Activated naive CD8-positive, alpha-beta T cell (primary cell): ENCODE measurements around the gene PIK3IP1.

Source experiments
- H3K27ac Mint-ChIP-seq: one replicate; pipeline ENCODE4 v1.8.0; 2021; ENCODE audit warnings: mixed read lengths
- H3K27me3 Mint-ChIP-seq: one replicate; pipeline ENCODE4 v1.8.0; 2021; ENCODE audit warnings: mixed read lengths
- H3K36me3 Mint-ChIP-seq: one replicate; pipeline ENCODE4 v1.8.0; 2021; ENCODE audit warnings: mixed read lengths
- H3K4me1 Mint-ChIP-seq: one replicate; pipeline ENCODE4 v1.8.0; 2021; ENCODE audit warnings: low read depth, mixed read lengths
- H3K4me3 Mint-ChIP-seq: one replicate; pipeline ENCODE4 v1.8.0; 2021; ENCODE audit warnings: mild to moderate bottlenecking, mixed read lengths
- H3K9me3 Mint-ChIP-seq: one replicate; pipeline ENCODE4 v1.8.0; 2021; ENCODE audit warnings: low read depth, mixed read lengths

The PIK3IP1 gene

DNA sequence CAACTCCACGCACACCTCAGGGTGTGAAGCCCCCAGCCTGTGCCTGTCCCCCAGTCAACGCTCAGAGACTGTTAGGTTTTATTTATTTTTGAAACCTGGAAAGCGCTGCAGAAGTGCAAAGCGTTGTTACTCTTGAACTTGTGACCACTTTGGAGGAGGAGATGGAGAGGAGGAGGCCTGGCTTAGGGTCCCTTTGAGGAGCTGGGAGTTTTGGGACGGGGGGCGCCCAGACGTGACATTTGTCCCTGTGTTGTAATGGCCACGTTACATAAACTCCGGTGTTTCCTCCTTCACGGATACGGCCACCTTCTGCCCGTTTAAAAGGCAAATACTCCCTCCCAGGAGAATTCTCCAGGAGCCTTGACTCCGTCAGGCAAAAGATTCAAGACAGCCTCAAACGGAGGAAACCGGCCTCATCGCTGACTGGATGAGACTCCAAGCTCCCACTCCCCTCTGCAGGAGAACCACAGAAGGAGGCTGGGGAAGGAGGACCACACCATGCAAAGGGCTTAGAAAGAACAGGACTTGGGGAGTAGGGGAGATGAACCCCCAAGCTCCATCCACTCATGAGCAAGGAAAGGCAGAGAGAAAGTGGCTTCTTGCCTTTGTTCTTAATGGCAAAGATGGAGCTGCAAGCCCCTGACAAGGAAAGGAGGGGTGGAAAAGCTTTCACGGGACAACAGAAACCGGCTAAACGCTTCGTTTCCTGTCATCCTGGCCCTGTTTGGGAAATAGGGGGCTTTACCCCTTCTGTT, 630 bp downstream of the PIK3IP1 start:
- peaks cover 73% of the 10 kb centered on the region for H3K4me1 Mint-ChIP-seq
- peak overlapping the region; percentile 94 for H3K27ac Mint-ChIP-seq
- no peaks in the 10 kb centered on the region for H3K9me3 Mint-ChIP-seq
- no peaks in the 10 kb centered on the region for H3K27me3 Mint-ChIP-seq
- H3K36me3 Mint-ChIP-seq, result peaks cover 4% of the 10 kb centered on the region
- H3K4me3 Mint-ChIP-seq, result peak overlapping the region; percentile 97

DNA sequence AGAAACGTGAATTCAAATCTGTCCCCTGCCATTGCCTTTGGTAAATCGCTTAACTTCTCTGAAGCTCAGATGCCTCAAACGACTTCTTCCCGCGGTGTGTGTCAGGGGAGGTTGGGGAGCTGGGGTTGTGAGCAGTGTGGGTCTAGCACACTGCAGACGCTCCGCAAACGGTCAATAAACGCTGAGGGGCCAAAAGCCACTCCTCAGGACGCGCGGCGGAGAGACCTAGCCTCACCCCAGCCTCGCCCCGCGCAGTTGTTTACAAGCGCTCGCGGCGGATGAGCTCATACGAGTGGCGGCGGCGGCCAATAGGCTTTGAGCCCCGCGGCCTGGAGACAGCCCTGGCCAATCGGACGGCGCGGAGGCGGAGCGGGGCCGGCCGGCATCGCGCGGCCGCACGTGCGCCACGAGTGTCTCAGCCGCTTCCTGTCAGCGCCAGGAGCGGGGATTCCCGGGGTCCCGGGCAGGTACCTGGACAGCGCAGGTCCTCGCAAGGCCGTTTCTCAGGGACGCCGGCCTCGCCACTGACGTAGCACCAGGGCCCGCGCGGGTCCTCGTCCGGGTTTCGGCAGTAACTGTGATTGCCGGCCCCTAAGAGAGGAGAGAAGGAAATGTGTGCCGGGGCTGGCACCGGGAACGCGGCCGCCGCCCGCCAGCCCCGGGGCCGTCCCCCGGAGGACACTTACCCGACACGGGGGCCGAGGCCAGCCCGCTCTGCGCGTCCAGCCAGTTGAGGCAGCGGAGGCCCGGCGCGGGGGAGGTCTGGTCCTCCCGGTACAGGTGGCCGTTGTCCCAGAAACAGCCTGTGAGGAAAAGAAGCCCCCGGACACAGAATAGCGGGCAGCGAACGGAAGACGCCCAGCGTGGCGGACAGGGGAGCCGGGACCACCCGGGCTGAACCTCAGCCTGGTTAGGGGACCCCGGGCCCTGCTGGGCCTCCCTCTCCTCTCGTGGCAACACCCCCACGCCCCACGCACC, 1.5 kb downstream of the PIK3IP1 start:
- Mint-ChIP-seq H3K36me3 (peaks cover 7% of the 10 kb centered on the region), H3K27ac (peak overlapping the region; percentile 99), H3K9me3 (no peaks in the 10 kb centered on the region), H3K27me3 (no peaks in the 10 kb centered on the region), H3K4me3 (peak overlapping the region; percentile 97), H3K4me1 (peaks cover 70% of the 10 kb centered on the region)

DNA sequence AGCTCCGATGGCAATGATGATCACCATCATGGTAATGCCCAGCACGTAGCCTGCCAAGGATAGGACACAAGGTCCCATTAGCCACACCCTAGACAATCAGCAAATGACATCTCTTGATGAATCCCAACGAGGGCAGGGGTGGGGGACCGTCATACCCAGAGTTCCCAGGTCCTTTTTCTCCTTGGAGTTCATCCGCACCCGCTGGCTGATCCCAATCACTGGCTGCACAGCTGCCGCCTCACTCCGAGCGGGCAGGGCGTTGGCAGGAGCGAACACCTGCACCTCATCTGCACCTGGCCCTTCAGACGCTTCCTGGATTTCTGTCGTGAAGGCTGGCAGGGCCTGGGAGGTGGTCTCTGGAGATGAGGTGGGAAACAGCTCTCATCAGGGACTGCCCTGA, 2.9 kb downstream of the PIK3IP1 start:
- Mint-ChIP-seq H3K9me3 (no peaks in the 10 kb centered on the region), H3K27ac (peak overlapping the region; percentile 99), H3K27me3 (no peaks in the 10 kb centered on the region), H3K4me1 (peaks cover 75% of the 10 kb centered on the region), H3K4me3 (peak overlapping the region; percentile 97), H3K36me3 (peaks cover 7% of the 10 kb centered on the region)

DNA sequence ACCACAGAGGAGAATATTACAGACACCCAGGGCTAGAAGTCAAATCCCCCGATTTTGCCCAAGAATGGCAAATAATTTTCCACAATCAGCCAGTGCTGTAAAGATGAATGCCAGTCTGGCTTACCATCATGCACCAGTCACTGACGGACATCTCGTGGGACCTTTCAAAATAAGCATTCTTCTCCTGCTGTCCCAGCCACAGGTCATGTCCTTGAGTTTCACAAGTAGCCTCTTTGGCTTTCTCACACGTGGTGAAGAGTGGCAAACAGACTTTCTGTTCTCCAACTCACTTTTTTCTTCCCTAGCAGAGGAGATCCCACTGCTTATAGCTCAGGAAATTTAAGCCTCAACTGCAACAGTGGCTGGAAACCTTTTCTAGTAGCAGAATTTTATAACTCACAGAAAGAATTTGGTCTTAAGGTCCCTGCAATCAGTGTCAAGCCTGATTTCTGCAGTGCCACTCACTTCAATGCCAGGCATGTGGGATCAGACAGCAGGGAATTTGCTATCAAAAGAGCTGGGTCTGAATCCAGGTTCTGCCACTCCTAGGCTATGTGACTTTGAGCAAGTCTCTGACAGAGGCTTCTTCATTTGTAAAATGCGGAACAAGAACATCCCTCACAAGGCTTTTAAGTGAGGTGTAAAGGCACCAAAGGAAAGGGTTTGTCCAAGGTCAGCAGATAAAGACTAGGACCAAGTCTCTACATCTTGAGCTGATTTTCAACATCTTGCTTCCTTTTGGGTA, 3.6 kb downstream of the PIK3IP1 start:
- Mint-ChIP-seq H3K27me3 (no peaks in the 10 kb centered on the region), H3K4me3 (peak overlapping the region; percentile 97), H3K27ac (peak overlapping the region; percentile 99), H3K4me1 (peaks cover 77% of the 10 kb centered on the region), H3K36me3 (peaks cover 7% of the 10 kb centered on the region), H3K9me3 (no peaks in the 10 kb centered on the region)

DNA sequence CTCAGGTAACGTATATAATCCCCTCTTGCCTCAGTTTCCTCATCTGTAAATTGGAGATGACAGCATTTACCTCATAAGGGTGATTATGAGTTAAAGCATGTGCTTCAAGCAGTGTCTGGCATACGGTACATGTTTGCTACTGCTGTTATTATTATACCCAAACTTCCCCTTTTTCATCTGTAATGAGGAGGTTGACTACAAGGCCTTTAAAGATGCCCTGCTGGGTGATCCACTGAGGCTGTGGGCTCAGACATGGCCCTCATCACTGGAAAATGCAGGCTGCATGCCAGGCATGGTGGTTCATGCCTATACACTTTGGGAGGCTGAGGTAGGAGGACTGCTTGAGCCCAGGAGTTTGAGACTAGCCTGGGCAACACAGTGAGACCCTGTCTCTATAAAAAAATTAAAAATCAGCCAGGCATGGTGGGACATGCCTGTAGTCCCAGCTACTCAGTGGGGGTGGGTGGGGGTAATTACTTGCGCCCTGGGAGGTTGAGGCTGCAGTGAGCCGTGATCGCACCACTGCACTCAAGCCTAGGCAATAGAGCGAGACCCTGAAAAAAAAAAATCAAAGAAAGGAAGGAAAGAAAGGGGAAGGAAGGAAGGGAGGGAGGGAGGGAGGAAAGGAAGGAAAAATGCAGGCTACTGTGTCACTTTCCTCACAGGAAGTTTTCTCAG, 4.3 kb downstream of the PIK3IP1 start:
- H3K4me3 Mint-ChIP-seq, result peak overlapping the region; percentile 97
- no peaks in the 10 kb centered on the region for H3K9me3 Mint-ChIP-seq
- H3K36me3 Mint-ChIP-seq, result peaks cover 7% of the 10 kb centered on the region
- H3K27ac Mint-ChIP-seq, result peak overlapping the region; percentile 99
- no peaks in the 10 kb centered on the region for H3K27me3 Mint-ChIP-seq
- peaks cover 79% of the 10 kb centered on the region for H3K4me1 Mint-ChIP-seq

DNA sequence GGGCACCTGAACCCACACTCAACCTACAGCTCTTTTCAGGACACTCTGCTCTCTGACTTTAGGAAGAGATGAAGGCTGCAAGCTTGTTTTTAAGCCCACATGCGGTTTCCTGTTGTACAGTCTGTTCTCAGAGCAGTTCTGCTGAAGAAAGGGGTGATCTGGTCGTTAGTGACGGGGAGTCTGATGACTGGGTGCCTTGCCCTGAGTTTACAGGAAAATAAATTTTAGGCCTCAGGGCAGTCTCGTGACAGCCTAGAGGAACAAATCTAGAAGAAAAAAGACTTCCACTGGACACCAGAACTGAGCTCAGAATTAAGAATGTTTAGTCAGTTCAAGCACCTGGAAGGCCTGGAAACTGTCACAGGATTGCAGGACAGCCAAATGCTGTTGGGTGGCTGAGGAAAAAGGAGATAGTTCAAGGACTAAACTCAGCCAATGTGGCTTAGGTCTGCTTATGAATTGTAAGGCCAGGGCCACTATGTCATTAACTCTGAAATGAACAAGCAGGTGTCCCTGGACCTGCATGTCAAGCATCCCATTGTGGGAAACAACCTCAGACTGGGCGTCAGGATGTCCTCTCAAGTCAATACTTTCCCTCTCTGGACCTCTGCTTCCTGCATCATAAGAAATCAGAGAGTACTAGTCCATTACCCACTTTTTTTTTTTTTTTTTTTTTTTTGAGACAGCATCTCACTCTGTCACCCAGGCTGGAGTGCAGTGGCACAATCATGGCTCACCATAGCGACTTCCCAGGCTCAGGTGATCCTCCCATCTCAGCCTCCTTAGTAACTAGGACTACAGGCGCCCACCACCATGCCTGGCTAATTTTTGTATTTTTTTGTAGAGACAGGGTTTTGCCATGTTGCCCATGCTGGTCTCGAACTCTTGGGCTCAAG, 5.7 kb downstream of the PIK3IP1 start:
- no peaks in the 10 kb centered on the region for H3K9me3 Mint-ChIP-seq
- peak overlapping the region; percentile 82 for H3K4me3 Mint-ChIP-seq
- H3K36me3 Mint-ChIP-seq, result peaks cover 7% of the 10 kb centered on the region
- no peaks in the 10 kb centered on the region for H3K27me3 Mint-ChIP-seq
- H3K4me1 Mint-ChIP-seq, result peaks cover 82% of the 10 kb centered on the region
- peak overlapping the region; percentile 99 for H3K27ac Mint-ChIP-seq

DNA sequence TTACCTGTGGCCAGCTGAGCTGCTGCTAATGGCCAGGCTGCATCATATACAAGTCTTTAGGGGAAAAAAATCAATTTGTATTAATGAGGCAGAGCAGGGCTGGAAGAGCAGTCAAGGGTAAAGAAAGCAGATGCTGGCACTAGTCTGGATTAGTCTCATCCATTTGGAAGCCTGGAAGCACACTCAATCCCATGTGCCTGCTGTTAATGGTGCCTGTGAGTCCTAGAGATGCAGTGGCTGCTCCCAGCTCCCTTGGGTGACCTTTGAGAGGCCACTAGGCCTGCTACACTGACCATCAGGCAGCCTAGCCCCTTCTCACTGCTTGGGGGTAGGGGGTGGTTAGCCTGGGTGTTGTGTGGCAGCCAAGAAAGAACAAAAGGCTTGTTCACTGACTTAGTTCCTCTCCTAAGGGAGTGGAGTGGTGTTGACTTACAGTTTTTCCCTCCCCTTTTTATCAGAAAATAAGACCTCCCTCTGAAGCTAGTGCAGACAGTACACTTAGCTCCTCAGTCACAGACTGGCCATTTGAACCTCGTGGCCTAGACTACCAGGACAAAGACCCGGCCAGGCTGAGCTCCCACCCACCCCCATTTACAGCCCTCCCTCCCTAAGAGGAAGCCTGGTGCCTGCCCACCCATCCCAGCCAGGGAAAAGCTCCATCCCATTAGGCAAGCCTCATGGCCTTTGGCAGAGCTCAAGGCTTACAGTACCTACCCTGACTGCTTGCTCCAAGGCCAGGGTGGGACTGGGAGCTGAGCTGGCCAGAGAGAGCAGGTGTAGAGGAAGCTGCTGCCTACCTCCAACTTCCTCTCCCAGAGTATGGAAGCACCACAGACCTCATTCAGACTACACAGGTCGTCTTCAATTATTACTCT, 7.8 kb downstream of the PIK3IP1 start:
- Mint-ChIP-seq H3K4me3 (peak overlapping the region; percentile 82), H3K9me3 (no peaks in the 10 kb centered on the region), H3K4me1 (peaks cover 95% of the 10 kb centered on the region), H3K27ac (peak overlapping the region; percentile 99), H3K36me3 (peaks cover 12% of the 10 kb centered on the region), H3K27me3 (no peaks in the 10 kb centered on the region)

DNA sequence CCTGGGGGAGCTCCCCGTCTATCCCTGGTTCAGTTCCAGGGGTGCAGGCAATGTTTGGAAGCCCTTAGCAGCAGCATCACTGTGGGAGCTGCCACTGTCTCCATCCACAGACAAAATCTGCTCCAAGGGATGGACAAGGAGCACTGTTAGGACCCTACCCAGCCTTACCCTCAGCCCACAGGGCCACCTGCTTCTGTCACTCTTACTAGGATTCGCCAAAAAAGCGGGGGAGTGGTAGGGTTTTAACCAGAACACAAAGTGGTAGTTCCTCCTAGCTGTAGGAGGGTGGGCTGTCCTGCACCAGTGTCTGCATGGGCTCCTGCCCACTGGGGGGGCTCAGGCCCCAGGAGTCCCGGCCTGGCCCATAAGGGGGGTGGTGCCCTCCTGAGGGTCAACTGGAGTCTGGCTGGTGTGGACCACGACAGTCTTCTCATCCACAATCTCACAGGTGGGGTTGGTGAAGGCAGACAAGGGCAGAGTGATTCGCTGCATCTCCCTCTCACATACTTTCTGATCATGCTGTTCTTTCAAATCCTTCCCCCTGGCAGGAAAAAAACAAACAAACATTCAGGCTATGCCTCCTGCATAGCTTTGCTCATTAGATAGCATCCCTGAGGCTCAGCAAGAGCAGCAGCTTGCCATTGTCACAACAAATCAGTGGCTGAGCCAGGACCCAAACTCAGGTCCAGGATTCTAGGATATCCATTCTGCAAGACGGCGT, 9.4 kb downstream of the PIK3IP1 start:
- Mint-ChIP-seq H3K27me3 (no peaks in the 10 kb centered on the region), H3K4me3 (peak overlapping the region; percentile 8), H3K9me3 (no peaks in the 10 kb centered on the region), H3K27ac (peak overlapping the region; percentile 99), H3K36me3 (peaks cover 15% of the 10 kb centered on the region), H3K4me1 (peaks cover 96% of the 10 kb centered on the region)

DNA sequence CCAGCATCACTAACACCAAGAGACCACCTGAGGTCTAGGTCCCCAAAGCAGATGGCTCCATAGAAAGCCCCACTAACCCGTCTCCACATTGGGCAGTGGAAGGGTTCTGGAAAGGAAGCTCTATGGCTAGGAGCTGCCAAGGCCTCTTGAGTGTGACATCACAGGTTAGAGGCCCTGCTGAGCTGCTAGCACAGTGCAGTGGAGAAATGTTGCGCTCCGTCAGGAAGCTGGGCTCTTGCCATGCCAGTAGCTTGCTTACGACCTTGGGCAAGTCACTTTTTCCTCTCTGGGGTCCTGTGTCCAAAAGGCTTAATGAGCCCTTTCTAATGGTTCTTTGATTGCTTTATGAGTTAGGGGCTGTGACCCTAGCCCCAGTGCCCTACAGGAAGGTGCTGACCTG, 10.6 kb downstream of the PIK3IP1 start:
- Mint-ChIP-seq H3K36me3 (peaks cover 12% of the 10 kb centered on the region), H3K27me3 (no peaks in the 10 kb centered on the region), H3K9me3 (no peaks in the 10 kb centered on the region), H3K4me1 (peaks cover 96% of the 10 kb centered on the region), H3K4me3 (no peak overlapping the region), H3K27ac (peak overlapping the region; percentile 99)

DNA sequence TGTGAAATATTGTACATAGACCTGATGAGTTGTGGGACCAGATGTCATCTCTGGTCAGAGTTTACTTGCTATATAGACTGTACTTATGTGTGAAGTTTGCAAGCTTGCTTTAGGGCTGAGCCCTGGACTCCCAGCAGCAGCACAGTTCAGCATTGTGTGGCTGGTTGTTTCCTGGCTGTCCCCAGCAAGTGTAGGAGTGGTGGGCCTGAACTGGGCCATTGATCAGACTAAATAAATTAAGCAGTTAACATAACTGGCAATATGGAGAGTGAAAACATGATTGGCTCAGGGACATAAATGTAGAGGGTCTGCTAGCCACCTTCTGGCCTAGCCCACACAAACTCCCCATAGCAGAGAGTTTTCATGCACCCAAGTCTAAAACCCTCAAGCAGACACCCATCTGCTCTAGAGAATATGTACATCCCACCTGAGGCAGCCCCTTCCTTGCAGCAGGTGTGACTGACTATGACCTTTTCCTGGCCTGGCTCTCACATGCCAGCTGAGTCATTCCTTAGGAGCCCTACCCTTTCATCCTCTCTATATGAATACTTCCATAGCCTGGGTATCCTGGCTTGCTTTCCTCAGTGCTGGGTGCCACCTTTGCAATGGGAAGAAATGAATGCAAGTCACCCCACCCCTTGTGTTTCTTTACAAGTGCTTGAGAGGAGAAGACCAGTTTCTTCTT, 12.3 kb downstream of the PIK3IP1 start:
- Mint-ChIP-seq H3K27ac (peak overlapping the region; percentile 99), H3K9me3 (no peaks in the 10 kb centered on the region), H3K4me1 (peaks cover 93% of the 10 kb centered on the region)

DNA sequence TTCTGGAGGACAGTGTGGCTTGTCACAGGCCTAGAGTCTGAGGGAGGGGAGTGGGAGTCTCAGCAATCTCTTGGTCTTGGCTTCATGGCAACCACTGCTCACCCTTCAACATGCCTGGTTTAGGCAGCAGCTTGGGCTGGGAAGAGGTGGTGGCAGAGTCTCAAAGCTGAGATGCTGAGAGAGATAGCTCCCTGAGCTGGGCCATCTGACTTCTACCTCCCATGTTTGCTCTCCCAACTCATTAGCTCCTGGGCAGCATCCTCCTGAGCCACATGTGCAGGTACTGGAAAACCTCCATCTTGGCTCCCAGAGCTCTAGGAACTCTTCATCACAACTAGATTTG, 13.0 kb downstream of the PIK3IP1 start:
- Mint-ChIP-seq H3K4me3 (peak overlapping the region; percentile 62), H3K27ac (peak overlapping the region; percentile 99), H3K36me3 (peaks cover 10% of the 10 kb centered on the region), H3K4me1 (peaks cover 93% of the 10 kb centered on the region), H3K27me3 (no peaks in the 10 kb centered on the region), H3K9me3 (no peaks in the 10 kb centered on the region)

More for the DNA sequence above, 12.3 kb downstream of the PIK3IP1 start:
- H3K27me3 Mint-ChIP-seq, result no peaks in the 10 kb centered on the region
- peaks cover 10% of the 10 kb centered on the region for H3K36me3 Mint-ChIP-seq
- H3K4me3 Mint-ChIP-seq, result peak overlapping the region; percentile 20
